Measurements from ENCODE around the gene ZDHHC15.

DNA sequence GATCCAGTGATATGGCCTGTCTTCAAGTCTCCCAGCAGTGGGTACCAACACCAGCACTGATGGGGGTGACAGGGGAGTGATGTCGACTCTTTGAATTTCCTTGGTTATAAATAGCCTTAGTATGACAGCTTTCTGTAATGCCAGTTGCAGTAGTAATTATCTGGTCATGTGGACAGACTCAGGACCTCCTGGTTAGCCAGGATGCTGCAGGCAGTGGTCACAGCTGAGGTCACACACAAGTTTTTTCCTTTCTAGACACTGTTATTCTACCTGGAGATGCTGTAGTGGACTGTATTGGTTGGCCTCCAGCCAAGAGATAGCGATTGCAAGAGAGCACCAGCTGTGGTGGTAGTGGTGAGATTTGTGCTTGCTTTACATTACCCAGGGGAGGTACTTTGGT is 185.3 kb downstream of the ZDHHC15 start:
- TF ChIP-seq, protein P1, sequence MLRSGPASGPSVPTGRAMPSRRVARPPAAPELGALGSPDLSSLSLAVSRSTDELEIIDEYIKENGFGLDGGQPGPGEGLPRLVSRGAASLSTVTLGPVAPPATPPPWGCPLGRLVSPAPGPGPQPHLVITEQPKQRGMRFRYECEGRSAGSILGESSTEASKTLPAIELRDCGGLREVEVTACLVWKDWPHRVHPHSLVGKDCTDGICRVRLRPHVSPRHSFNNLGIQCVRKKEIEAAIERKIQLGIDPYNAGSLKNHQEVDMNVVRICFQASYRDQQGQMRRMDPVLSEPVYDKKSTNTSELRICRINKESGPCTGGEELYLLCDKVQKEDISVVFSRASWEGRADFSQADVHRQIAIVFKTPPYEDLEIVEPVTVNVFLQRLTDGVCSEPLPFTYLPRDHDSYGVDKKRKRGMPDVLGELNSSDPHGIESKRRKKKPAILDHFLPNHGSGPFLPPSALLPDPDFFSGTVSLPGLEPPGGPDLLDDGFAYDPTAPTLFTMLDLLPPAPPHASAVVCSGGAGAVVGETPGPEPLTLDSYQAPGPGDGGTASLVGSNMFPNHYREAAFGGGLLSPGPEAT (IDR thresholded peaks at IDR 0.05; ENCODE audit: low read depth), result no peak
- no peak for TF ChIP-seq CTCF (IDR thresholded peaks at IDR 0.05 in 2 of 3, conservative IDR thresholded peaks at IDR 0.05 in 1 of 3; ENCODE audit: control insufficient read depth in 2 of 3, extremely low read depth in 1 of 3, insufficient read depth in 1 of 3, low read depth in 3 of 3, low read length in 3 of 3)
- TF ChIP-seq JUNB (IDR thresholded peaks at IDR 0.05), result no peak
- TF ChIP-seq YY1 (IDR thresholded peaks at IDR 0.05; ENCODE audit: low read depth, low read length), result no peak
- TF ChIP-seq EGR1 (IDR thresholded peaks at IDR 0.05; ENCODE audit: borderline replicate concordance in 1 of 2, low read depth in 2 of 2, low read length in 2 of 2), result no peak
- no peak for TF ChIP-seq MEF2A (IDR thresholded peaks at IDR 0.05; ENCODE audit: insufficient read depth, low read depth, low read length)
- TF ChIP-seq CEBPB (IDR thresholded peaks at IDR 0.05; ENCODE audit: borderline replicate concordance in 1 of 2, low read depth in 2 of 2, low read length in 2 of 2), result no peak
- no peak for TF ChIP-seq POLR2AphosphoS5 (IDR thresholded peaks at IDR 0.05; ENCODE audit: low read length)
- no peak for TF ChIP-seq TCF12 (IDR thresholded peaks at IDR 0.05; ENCODE audit: low read depth, low read length)
- no peak for TF ChIP-seq ZBTB33 (IDR thresholded peaks at IDR 0.05)
- TF ChIP-seq MXI1 (IDR thresholded peaks at IDR 0.05; ENCODE audit: low read depth, low read length), result no peak
- no peak for TF ChIP-seq ZNF24 (IDR thresholded peaks at IDR 0.05)
- no peak for TF ChIP-seq MTA3 (IDR thresholded peaks at IDR 0.05; ENCODE audit: borderline replicate concordance, low read length)
